G401.6 (cell line): ENCODE measurements around the gene IAH1.
"Not testable (repeated sequence)": the region's sequence is repeated elsewhere in the genome, so short reads cannot be mapped to it uniquely, and the experiment has no call there.

ENCODE experiments used
- FAIRE-seq: peaks from 2 replicates; lab custom pipeline; 2012; peaks lifted over from hg19 to GRCh38; lab: Jason Lieb, UNC

The IAH1 gene

DNA sequence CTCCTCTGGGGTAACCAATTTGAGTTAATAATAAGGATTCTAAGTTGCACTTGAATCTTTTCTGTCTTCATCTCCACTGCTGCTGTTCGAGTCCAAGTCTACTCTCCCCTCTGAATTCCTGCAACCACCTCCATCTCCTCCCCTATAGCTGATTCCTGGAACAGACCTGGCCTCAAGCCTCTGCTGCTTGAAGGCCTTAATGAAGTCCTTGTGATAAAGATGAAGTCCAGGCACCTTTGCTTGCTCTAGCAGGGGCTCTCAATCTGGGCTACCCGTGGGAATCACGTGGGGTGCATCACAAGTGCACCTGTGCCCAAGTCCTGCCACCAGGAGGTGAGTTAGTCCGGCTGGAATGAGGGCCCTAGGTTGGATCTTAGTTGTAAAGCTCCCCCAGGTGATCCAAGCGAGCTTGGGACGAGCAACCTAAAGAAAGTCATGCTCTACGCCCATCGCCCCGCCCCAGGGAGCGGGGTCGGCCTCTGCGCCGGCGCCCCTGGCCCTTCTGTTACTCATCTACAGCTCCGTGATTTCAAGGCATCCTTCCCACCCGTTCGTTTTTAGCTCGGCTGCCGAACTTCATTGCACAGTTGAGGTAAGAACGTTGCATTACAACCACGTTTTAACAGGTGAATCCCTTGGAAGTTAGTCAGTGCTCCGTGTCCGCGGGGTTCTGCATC lies 905 bp upstream of the IAH1 start:
- no peak for FAIRE-seq

DNA sequence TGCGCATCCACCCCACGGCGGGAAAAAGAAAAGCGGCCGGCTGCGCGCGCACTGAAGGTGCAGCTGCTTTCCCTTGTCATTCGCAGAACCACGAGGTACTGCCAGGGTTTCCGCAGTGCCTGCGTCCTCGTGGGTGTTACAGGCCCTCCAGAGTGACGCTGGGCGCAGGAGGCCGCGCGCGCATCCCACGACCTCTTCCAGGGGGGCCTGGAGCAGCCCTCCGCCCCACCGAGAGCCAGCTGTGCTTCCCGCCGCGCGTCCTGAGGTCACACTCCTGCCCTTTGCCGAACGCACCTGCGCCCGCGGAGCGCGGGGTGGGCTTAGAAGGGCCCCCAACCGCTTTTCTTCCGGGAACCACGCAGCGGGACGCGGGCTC lies 378 bp upstream of the IAH1 start:
- FAIRE-seq: no peak

DNA sequence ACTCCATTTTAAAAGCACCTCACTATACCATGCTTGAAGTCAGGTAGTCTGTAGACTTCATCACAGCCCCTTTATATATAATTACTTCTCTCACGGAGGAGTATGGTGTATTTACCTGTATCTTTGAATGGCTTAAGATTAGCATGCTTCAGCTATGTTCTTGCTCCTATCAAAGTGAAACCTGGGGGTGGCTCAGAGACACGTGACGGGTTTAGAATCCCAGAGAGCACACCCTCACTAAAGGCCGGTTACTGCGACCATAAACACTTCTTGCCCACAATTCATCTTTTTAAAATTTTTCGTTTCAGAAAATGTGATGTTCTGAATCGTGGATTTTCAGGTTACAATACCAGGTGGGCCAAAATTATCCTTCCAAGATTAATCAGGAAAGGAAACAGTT lies 3.6 kb downstream of the IAH1 start:
- FAIRE-seq: no peak

DNA sequence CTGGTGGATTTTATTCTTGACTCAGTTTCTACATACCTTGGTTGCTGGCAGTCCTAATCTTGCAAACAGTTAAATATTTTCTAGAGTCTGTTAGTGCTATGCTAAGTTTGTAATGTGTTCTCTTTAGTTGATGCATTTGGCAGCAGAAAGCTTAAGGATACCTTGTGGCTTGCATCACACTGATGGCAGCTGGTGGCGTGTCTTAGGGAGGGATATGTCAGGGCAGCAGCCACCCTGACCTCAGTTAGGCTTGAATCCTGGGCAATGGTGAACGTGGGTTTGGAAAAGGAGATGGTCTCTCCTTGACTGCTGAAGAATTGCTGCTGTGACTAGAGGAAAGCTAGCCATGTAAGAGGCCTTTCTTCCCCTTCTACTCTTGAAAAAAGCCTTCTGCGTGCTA lies 4.2 kb downstream of the IAH1 start:
- FAIRE-seq: no peak

DNA sequence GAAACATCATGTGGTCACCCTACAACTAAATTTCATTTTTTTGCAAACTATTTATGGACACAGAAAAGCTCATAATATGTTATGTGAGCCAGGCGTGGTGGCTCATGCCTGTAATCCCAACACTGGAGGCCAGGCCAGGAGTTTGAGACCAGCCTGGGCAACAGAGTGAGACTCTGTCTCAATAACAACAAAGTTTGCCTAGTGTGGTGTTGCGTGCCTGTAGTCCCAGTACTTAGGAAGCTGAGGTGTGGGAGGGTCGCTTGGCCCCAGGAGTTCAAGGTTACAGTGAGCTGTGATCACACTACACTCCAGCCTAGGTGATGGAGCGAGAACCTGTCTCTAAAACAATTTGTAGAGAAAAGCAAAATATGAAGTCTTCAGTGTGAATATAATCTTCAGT lies 5.8 kb downstream of the IAH1 start:
- no peak for FAIRE-seq

DNA sequence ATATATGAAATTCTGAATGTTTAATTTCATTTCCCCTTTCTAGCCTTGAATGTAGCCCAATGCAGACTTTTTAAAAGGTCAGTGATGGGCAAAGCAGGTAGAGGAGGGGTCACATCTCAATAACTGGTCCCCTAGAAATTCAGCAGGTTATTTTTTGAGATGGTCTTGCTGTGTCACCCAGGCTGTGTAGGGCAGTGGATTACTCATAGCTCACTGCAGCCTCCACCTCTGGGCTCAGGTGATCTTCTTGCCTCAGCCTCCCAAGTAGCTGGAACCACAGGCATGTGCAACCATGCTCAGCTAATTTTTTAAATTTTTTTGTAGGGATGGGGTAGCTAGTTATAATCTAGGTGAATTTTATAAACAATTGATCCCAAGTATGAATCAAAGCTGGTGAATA lies 8.8 kb downstream of the IAH1 start:
- no peak for FAIRE-seq

DNA sequence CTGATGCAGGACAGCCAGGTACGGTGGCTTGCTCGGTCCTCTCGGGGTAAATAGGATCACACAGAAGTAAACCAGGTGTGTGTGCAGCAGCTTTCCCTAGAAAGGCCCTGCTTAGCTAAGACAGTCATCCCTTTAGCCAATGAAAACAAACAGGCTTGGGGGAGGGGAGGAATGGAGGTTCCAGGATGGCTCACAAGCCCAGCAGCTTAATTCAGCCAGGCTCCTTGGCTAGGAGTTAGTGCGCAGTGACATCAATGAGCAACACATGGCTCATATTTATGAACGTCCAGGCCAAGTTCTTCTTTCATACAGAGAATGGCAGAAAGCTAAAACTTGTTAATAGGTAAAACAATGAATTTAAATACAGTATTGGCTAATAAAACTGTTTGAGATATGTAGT lies 10.2 kb downstream of the IAH1 start:
- no peak for FAIRE-seq

DNA sequence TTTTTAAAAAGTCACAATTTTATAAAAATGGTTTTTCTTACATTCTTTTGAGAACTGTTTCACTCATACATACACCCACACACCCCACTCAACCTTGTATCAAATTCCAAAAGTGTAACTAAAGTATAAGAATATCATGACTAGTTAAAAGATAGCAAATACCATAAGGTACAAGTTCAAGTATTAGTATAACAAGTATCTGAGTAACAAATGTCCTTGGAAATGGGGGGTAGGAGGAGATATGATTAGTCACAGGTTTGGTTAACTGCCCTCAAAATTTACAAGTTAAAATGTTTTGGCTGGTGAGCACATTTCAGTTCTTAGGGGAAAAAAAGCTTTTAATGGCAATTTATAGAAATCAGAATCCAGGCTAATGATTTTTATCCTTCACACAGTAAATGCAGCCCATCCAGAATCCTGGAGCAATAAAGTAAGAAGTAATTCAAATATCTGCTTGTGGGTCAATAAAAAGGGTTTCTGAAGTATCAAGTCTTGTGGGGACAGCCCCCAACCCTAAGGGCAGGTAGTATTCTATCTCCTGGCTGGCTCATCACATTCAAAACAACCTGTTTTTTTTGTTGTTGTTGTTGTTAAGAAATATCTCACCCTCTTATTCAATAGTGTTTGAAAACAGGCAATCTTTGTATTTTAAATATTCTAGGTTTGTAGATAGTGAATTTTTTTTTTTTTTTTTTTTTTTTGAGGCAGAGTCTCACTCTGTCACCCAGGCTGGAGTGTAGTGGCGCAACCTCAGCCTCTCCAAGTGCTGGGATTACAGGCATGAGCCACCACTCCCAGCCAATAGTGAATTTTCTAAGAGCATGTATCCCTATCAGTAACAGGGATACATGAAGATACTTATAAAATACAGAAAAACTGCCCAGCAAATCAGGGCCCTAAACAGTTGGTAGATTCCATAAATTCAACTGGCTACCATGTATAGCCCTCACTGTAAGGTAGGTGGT lies 14.5 kb downstream of the IAH1 start:
- FAIRE-seq: no peak

DNA sequence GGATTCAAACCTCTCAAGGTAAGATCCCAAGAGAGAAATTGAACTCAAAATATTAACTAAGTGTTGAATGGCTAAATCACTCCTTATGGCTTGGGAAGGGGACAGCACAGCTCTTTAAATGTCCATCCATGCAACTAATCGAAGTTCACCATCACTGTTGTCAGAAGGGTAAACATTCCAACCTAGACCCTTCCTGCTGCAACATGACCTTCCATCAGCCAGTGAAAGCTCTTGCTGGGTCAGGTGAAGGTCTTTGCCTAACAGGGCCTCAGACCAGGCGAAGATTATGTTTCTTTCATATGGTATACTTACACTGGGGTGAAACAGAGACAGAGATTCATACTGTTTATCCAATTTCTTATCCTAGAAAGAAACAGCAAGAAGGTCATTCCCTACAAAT lies 16.4 kb downstream of the IAH1 start:
- FAIRE-seq: no peak

DNA sequence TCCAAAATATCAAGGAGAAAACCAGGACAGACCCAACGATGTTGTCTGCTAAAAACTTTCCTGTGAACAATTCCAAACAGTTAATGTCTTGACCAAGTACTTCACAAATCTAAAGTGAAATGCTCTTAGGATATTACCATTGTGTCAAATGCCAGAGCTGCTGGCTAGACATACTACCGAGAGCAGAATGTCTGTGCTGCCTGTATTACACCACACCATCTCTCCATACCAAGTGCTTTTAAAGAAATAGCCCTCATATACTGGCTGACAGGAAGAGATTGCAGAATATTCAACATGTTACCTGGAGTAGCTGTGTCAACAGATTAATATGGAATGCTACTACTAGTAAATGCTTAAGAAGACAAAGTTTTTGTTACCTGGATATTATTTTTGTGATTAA lies 18.6 kb downstream of the IAH1 start:
- no peak for FAIRE-seq

DNA sequence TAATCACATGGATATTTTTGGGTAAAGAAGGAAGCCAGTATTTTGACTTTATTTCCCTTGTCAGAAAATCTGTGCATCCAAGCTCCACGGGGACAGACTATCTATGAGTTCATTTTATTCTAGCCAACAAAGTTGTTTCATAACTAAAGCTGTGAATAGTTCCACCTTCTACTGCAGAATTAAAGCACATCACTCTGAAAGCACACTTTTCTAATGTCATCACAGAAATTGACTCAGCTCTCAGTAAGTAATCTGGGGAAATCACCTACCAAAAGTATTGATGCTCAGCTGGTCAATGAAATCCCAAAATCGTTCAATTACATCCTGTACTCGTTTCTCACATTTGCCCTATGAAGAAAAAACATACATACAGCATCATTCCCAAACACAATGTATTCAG lies 19.1 kb downstream of the IAH1 start:
- FAIRE-seq: no peak

DNA sequence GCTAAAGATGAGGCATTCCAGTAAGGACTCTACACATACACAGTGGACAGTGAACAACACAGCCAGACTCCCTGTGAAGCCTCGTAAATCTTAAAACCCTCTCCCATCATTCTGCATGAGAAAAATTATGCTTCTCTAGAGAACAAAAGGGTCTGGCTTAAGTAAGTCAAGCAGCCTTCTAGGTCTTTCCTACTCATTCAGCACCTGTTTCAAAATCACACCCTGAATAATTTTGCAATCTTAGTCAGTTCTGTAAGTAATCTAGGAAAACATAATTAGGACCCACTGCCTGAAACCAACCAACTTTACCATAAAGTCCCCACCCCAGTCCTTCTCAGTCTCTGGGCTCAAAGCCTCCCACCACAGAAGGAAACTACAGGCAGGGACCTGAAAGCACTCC lies 19.7 kb downstream of the IAH1 start:
- no peak for FAIRE-seq

DNA sequence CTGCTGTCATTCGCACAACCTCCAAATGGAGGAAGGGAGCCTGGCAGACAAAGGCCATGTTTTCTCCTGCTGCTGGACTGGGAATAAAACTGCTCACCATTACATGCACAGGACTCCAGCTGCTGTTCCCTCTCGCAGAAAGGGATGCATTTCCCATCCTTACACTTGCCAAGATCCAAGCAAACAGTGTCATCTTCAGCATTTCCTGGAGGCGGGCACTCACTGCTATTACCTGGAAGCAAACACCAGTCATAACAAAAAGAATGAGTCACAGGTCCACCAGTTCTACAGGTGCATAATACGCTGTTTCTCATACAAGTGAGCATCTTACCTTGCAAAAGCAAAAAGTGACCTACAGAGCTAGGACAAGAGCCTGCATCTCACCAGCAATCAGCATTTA lies 22.7 kb downstream of the IAH1 start:
- FAIRE-seq: no peak

DNA sequence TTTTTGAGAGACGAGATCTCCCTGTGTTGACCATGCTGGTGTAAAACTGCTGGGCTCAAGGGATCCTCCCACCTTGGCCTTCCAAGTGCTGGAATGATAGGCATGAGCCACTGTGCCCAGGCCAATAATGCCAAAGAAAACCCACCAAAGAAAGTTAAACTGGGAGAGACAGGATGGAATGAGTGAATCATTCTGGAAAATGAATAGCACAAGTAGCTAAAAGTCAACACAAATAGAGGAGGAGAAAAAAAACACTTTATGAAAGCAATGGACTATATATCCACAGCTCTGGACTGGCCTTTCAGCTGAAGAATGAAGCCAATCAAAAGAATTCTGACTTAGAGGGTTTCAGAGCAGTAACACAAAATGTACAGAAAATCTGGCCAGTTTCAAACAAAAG lies 23.9 kb downstream of the IAH1 start:
- FAIRE-seq: no peak

DNA sequence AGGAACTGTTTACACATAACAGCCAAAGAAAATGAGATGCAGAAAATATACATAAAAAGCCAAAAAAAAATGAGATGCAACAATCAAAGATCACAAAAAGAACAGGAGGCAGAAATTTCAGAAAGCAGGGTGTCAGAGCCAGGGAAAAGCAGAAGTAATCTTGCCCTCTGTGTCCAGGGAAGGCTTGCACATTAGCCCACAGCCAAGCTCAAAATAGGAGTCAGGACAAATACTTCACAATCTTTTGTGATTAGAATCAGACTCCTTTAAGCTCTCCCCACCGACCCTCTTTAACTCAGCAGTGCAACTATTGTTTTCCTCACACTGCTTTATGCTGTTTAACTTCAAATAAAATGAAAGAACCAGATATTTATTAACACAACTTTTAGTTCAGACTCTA lies 34.6 kb downstream of the IAH1 start:
- no peak for FAIRE-seq

DNA sequence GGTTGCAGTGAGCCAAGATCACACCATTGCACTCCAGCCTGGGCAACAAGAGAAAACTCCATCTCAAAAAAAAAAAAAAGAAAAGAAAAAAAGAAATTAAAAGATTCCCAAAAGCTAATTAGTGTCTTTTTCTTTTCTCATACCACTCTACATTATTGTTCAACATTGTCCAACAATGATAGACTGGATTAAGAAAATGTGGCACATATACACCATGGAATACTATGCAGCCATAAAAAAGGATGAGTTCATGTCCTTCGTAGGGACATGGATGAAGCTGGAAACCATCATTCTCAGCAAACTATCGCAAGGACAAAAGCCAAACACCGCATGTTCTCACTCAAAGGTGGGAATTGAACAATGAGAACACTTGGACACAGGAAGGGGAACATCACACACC lies 39.6 kb downstream of the IAH1 start:
- FAIRE-seq: not testable (repeated sequence)

DNA sequence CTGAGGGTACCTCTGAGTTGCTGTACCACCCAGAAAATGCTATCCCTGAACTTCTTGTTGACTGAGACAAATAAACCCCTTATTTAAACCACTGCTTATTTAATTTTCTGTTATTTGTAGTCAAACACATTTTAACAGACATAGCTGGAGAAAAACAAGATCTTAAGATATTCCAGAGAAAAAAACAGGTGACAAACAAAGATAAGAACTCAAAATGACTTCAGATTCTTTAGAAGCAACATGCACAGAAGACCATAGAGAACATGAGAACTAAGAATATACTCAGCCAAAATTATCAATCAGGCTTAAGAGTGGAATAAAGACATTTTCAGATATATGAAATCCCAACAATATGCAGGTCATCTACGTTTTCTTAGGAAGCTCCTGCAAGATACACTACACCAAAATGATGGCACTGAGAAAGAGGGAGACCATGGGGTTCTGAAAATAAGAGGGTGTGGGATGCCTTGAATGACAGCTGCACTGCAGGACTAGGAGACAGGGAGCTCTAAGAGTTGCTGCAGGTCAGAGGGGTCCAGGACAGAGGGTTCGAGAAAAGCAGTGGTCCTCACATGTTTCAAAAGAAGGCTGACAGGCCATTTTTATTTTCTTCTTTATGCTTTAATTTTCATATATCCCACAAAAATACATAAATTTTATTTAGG lies 42.9 kb downstream of the IAH1 start:
- FAIRE-seq: no peak

DNA sequence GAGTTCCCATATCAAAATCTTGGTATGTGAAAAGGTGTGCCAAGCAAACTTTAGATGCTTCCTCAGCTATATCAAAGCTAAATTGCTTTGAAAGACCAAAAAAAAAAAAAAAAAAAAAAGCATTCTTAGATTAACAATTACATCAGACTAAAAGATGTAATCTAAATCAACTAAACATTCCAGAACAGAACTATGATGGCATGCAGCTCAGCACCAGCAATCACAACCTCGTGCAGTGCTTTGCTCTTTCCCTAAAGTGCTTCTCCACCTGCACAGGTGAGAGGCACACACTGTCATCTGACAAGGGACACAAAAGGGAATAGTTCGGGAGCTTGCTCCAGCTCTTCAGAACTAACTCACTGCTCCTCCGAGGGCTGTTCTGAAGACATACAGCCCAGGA lies 43.8 kb downstream of the IAH1 start:
- FAIRE-seq: no peak

DNA sequence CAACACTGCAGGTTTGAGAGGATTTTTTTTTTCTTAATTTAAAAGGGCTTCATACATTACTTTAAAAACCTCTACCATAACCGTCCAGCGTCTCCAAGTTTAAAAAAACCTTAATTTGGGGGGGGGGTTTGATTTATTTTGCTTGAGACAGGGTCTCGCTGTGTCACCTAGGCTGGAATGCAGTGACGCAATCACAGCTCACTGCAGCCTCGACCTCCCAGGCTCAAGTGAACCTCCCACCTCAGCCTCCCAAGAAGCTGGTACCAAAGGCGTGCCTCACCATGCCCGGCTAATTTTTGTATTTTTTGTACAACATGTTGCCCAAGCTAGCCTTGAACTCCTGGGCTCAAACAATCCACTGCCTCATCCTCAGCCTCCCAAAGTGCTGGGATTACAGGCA lies 44.4 kb downstream of the IAH1 start:
- FAIRE-seq: no peak

DNA sequence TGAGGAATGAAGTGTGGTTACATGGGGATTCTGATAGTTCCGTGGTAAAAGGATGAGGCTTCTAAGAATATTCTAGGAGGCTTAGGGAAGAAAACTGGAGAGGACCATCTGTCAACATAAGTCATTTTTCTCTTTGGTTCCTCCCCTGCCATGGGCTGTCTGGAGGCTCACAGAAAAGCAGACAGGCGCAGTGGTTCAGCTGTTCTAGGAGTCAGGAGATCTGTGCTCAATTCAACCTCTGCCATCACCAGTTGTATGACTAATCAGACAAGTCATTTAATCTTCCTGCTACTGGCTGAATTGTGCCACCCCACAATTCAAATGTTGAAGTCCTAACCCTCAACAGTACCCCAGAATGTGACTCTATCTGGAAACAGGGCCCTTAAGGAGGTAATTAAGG lies 44.9 kb downstream of the IAH1 start:
- no peak for FAIRE-seq

DNA sequence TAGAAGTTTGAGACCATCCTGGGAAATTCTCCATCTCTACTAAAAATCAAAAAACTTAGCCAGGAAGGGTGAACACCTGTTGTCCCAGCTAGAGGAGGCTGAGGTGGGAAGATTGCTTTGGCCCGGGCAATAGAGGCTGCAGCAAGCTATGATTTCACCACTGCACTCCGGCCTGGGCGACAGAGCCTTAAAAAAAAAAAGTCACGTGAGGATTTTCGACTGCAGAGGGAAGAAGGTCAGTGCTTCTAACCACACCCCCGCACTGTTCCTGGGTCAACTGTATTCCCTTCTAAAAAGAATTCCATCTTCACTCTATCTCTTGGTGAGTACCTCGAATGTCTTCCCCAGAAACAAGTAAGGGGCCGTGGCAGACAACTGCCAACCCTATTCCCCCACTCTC lies 49.9 kb downstream of the IAH1 start:
- no peak for FAIRE-seq

DNA sequence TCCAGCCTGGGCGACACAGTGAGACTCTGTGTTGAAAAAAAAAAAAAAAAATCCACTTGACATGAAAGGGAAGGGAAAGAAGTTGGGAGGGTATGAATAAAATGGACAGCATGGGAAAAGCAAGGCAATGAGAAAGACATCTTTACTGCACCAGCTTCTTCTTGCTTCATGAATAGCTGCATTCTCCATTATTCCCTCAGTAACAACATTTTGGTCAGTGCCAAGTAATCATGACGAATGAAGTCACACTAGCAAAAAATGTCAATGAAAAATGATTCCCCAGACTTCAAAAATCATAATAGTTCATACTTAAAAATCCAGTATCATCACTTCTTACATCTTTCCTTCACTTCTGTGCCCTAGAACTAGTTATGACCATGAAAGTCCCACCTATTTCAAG lies 50.9 kb downstream of the IAH1 start:
- FAIRE-seq: no peak

DNA sequence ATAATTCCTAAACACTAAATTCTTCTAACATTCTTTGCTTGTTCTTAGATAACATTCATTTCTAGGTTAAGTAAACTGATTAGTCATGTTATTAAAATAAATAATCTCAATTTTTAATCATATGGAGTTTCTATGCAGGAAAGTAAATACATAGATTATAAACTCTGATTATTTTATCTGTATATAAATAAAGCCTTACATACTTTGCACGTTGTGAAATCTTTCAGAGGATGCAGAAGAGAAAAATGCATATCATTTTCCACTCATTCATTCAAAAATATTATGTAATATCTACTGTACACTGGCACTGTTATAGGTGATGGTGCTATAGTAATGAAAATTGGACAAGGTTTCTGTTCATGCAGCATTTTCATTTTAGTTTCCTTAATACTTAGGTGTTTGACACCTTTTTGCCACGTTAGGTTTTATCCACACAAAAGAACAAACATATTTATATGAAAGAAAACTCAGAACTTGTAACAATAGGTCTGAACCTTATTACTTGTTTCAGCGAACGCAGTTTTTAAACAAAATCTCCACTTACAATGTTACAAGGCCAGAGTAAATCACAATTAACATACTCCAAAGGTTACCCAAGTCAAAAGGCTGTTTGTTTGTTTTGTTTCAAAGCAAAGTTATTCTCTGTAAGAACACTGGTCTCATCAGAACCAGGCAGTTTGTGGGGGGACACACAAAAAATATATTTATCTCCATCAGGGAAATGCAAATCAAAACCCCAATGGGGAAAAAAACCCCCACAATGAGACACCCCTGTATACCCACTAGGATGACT lies 53.8 kb downstream of the IAH1 start:
- FAIRE-seq: no peak
